ENCODE measurements around the gene SLC35A3. TPM values are rescaled to one million over a fixed set of nuclear protein-coding genes. Genes with fewer than 3 reads are reported as not detected.

Gene SLC35A3
- total and polyA plus RNA-seq, 9 of the 15 experiments (the other 6 are each of a cell fraction or from before 2014, with no cell fraction given): 3.5 to 21.7 (median 13.2) TPM

DNA sequence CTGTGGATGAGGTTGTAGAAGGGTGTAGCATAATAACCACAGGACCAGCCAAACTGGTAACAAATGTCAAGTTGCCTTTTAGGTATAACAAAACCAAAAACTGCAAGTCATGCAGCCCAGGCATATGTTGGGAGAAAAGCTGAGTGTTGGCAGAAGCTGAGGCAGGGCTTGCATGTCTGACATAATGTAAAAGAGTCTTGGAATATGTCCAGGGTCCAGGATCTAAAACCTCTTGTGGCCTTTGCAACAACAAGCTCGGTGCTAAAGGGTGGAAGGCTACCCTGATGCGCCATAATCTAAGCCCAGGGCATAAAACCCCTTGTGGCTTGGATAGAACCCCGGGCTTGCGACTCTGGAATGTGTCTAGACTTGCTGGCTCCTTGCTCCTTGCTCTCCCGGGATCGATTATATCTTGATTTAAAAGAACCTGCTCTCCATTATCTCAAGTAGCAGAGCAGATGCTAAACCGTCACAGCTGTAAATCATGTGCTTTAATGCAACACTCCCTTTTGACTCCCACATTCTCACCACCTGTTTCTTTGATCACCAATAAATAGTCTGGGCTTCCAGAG is 26.5 kb upstream of the SLC35A3 start (continued):
- TF ChIP-seq ZNF766 (CRISPR knock-in tag; conservative IDR thresholded peaks at IDR 0.05) (0 out of 2 replicates have a peak, but pooled peaks have one; percentile 23), ZNF175 (CRISPR knock-in tag; IDR thresholded peaks at IDR 0.05; ENCODE audit: low read depth) (no peak), ZNF785 (CRISPR knock-in tag; IDR thresholded peaks at IDR 0.05) (no peak), RBBP5 (IDR thresholded peaks at IDR 0.05; ENCODE audit: borderline replicate concordance, insufficient read depth, low read length, poor library complexity, severe bottlenecking) (no peak), MTA1 (IDR thresholded peaks at IDR 0.05; ENCODE audit: borderline replicate concordance) (peak; percentile 70; the same call in 1 of the 2 replicates), EP300 (IDR thresholded peaks at IDR 0.05; ENCODE audit: low read length) (peak; percentile 79), MED1 (CRISPR knock-in tag; IDR thresholded peaks at IDR 0.05; ENCODE audit: borderline replicate concordance) (no peak), SMAD2 (IDR thresholded peaks at IDR 0.05; ENCODE audit: low read depth, low read length) (no peak), ZNF134 (CRISPR knock-in tag; conservative IDR thresholded peaks at IDR 0.05) (no peak), PCBP1 (IDR thresholded peaks at IDR 0.05; ENCODE audit: low read depth, low read length, poor library complexity, severe bottlenecking) (no peak), HDGF (IDR thresholded peaks at IDR 0.05) (no peak)
- TF ChIP-seq, protein P1, sequence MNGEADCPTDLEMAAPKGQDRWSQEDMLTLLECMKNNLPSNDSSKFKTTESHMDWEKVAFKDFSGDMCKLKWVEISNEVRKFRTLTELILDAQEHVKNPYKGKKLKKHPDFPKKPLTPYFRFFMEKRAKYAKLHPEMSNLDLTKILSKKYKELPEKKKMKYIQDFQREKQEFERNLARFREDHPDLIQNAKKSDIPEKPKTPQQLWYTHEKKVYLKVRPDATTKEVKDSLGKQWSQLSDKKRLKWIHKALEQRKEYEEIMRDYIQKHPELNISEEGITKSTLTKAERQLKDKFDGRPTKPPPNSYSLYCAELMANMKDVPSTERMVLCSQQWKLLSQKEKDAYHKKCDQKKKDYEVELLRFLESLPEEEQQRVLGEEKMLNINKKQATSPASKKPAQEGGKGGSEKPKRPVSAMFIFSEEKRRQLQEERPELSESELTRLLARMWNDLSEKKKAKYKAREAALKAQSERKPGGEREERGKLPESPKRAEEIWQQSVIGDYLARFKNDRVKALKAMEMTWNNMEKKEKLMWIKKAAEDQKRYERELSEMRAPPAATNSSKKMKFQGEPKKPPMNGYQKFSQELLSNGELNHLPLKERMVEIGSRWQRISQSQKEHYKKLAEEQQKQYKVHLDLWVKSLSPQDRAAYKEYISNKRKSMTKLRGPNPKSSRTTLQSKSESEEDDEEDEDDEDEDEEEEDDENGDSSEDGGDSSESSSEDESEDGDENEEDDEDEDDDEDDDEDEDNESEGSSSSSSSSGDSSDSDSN (IDR thresholded peaks at IDR 0.05; ENCODE audit: borderline replicate concordance in 1 of 2, low read depth in 2 of 2, low read length in 2 of 2): no peak
- TF ChIP-seq, protein P2, sequence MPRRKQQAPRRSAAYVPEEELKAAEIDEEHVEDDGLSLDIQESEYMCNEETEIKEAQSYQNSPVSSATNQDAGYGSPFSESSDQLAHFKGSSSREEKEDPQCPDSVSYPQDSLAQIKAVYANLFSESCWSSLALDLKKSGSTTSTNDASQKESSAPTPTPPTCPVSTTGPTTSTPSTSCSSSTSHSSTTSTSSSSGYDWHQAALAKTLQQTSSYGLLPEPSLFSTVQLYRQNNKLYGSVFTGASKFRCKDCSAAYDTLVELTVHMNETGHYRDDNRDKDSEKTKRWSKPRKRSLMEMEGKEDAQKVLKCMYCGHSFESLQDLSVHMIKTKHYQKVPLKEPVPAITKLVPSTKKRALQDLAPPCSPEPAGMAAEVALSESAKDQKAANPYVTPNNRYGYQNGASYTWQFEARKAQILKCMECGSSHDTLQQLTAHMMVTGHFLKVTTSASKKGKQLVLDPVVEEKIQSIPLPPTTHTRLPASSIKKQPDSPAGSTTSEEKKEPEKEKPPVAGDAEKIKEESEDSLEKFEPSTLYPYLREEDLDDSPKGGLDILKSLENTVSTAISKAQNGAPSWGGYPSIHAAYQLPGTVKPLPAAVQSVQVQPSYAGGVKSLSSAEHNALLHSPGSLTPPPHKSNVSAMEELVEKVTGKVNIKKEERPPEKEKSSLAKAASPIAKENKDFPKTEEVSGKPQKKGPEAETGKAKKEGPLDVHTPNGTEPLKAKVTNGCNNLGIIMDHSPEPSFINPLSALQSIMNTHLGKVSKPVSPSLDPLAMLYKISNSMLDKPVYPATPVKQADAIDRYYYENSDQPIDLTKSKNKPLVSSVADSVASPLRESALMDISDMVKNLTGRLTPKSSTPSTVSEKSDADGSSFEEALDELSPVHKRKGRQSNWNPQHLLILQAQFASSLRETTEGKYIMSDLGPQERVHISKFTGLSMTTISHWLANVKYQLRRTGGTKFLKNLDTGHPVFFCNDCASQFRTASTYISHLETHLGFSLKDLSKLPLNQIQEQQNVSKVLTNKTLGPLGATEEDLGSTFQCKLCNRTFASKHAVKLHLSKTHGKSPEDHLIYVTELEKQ (CRISPR knock-in tag; IDR thresholded peaks at IDR 0.05): no peak
- TF ChIP-seq, protein P3, sequence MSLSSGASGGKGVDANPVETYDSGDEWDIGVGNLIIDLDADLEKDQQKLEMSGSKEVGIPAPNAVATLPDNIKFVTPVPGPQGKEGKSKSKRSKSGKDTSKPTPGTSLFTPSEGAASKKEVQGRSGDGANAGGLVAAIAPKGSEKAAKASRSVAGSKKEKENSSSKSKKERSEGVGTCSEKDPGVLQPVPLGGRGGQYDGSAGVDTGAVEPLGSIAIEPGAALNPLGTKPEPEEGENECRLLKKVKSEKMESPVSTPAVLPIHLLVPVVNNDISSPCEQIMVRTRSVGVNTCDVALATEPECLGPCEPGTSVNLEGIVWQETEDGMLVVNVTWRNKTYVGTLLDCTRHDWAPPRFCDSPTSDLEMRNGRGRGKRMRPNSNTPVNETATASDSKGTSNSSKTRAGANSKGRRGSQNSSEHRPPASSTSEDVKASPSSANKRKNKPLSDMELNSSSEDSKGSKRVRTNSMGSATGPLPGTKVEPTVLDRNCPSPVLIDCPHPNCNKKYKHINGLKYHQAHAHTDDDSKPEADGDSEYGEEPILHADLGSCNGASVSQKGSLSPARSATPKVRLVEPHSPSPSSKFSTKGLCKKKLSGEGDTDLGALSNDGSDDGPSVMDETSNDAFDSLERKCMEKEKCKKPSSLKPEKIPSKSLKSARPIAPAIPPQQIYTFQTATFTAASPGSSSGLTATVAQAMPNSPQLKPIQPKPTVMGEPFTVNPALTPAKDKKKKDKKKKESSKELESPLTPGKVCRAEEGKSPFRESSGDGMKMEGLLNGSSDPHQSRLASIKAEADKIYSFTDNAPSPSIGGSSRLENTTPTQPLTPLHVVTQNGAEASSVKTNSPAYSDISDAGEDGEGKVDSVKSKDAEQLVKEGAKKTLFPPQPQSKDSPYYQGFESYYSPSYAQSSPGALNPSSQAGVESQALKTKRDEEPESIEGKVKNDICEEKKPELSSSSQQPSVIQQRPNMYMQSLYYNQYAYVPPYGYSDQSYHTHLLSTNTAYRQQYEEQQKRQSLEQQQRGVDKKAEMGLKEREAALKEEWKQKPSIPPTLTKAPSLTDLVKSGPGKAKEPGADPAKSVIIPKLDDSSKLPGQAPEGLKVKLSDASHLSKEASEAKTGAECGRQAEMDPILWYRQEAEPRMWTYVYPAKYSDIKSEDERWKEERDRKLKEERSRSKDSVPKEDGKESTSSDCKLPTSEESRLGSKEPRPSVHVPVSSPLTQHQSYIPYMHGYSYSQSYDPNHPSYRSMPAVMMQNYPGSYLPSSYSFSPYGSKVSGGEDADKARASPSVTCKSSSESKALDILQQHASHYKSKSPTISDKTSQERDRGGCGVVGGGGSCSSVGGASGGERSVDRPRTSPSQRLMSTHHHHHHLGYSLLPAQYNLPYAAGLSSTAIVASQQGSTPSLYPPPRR (CRISPR knock-in tag; IDR thresholded peaks at IDR 0.05; ENCODE audit: borderline replicate concordance): no peak
- TF ChIP-seq, protein P4, sequence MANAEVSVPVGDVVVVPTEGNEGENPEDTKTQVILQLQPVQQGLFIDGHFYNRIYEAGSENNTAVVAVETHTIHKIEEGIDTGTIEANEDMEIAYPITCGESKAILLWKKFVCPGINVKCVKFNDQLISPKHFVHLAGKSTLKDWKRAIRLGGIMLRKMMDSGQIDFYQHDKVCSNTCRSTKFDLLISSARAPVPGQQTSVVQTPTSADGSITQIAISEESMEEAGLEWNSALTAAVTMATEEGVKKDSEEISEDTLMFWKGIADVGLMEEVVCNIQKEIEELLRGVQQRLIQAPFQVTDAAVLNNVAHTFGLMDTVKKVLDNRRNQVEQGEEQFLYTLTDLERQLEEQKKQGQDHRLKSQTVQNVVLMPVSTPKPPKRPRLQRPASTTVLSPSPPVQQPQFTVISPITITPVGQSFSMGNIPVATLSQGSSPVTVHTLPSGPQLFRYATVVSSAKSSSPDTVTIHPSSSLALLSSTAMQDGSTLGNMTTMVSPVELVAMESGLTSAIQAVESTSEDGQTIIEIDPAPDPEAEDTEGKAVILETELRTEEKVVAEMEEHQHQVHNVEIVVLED (CRISPR knock-in tag; IDR thresholded peaks at IDR 0.05): no peak
